ENCODE results near the gene GPR152. TPM values are rescaled to one million over a fixed set of nuclear protein-coding genes. Genes with fewer than 3 reads are reported as not detected.

GPR152 gene
- total RNA-seq, 1 donor from 2014 or later: not detected

GRCh38 chr11:67410984-67411784, 41.3 kb downstream of the GPR152 start:
- Mint-ChIP-seq H3K27ac (ENCODE audit: unreplicated experiment) (no peak overlapping the region), H3K9me3 (ENCODE audit: unreplicated experiment) (no peaks in the 10 kb centered on the region), H3K27me3 (ENCODE audit: low read depth, unreplicated experiment) (peaks cover 27% of the 10 kb centered on the region), H3K4me3 (ENCODE audit: unreplicated experiment) (no peak overlapping the region), H3K36me3 (ENCODE audit: low read depth, unreplicated experiment) (peaks cover 3% of the 10 kb centered on the region), H3K4me1 (ENCODE audit: low read depth, unreplicated experiment) (peaks cover 2% of the 10 kb centered on the region)
- Histone ChIP-seq H4K20me1 (ENCODE audit: insufficient read depth, low read length) (no peaks in the 10 kb centered on the region), H3K4me1 (ENCODE audit: insufficient read depth, low read length) (no peaks in the 10 kb centered on the region), H2AFZ (ENCODE audit: low read depth, low read length) (no peak overlapping the region), H3K4me2 (ENCODE audit: low read length) (no peak overlapping the region), H3K36me3 (ENCODE audit: insufficient read depth, low read length) (no peaks in the 10 kb centered on the region), H3K9me3 (ENCODE audit: insufficient read depth, low read depth, low read length) (no peaks in the 10 kb centered on the region), H3K9ac (ENCODE audit: low read length) (no peak overlapping the region), H3K27me3 (ENCODE audit: insufficient read depth, low read length) (peaks cover 21% of the 10 kb centered on the region), H3K79me2 (ENCODE audit: insufficient read depth, low read length) (no peaks in the 10 kb centered on the region), H3K4me3 (ENCODE audit: insufficient read depth, low read depth, low read length) (no peak overlapping the region), H3K27ac (ENCODE audit: low read depth, low read length) (no peak overlapping the region)
- TF ChIP-seq EZH2 (IDR thresholded peaks at IDR 0.05; ENCODE audit: insufficient read depth, low read length): no peak
- TF ChIP-seq CTCF (IDR thresholded peaks at IDR 0.05; ENCODE audit: insufficient read depth, low read depth, low read length): no peak
- FAIRE-seq (no peak), DNase-seq (ENCODE audit: low read depth) (no peak)

- Histone ChIP-seq H4K20me1 (ENCODE audit: insufficient read depth, low read length) (no peaks in the 10 kb centered on the region), H3K9me3 (ENCODE audit: insufficient read depth, low read depth, low read length) (no peaks in the 10 kb centered on the region), H3K27ac (ENCODE audit: low read depth, low read length) (no peak overlapping the region), H3K4me1 (ENCODE audit: insufficient read depth, low read length) (no peaks in the 10 kb centered on the region), H3K79me2 (ENCODE audit: insufficient read depth, low read length) (no peaks in the 10 kb centered on the region), H2AFZ (ENCODE audit: low read depth, low read length) (no peak overlapping the region), H3K36me3 (ENCODE audit: insufficient read depth, low read length) (no peaks in the 10 kb centered on the region), H3K9ac (ENCODE audit: low read length) (no peak overlapping the region), H3K27me3 (ENCODE audit: insufficient read depth, low read length) (peaks cover 21% of the 10 kb centered on the region), H3K4me3 (ENCODE audit: insufficient read depth, low read depth, low read length) (no peak overlapping the region), H3K4me2 (ENCODE audit: low read length) (no peak overlapping the region)
- FAIRE-seq (no peak), DNase-seq (ENCODE audit: low read depth) (no peak)
- Mint-ChIP-seq H3K36me3 (ENCODE audit: low read depth, unreplicated experiment) (peaks cover 3% of the 10 kb centered on the region), H3K4me3 (ENCODE audit: unreplicated experiment) (no peak overlapping the region), H3K27me3 (ENCODE audit: low read depth, unreplicated experiment) (peaks cover 24% of the 10 kb centered on the region), H3K27ac (ENCODE audit: unreplicated experiment) (no peak overlapping the region), H3K9me3 (ENCODE audit: unreplicated experiment) (no peaks in the 10 kb centered on the region), H3K4me1 (ENCODE audit: low read depth, unreplicated experiment) (peaks cover 2% of the 10 kb centered on the region)
- TF ChIP-seq CTCF (IDR thresholded peaks at IDR 0.05; ENCODE audit: insufficient read depth, low read depth, low read length) (no peak), EZH2 (IDR thresholded peaks at IDR 0.05; ENCODE audit: insufficient read depth, low read length) (no peak)
Observed at GRCh38 chr11:67410369-67410831, 42.1 kb downstream of the GPR152 start.
